Ascending aorta (tissue), 2 donors: ENCODE results near the gene ADAMTS15. TPM values are rescaled to one million over a fixed set of nuclear protein-coding genes. Genes with fewer than 3 reads are reported as not detected.

Source experiments
- DNase-seq, 2 donors: peaks; one replicate each; pipeline ENCODE4 v3.0.0-alpha.2; 2019; ENCODE audit warnings: low spot score in 2 of 2
- H3K27ac ChIP-seq, 2 donors: fragments of 200-600 bp; sonication (generic); one replicate each; pipeline ENCODE4 v1.5.1; 2016 to 2017; ENCODE audit warnings: mild to moderate bottlenecking in 1 of 2
- H3K27me3 ChIP-seq: fragments of 200-600 bp; sonication (generic); one replicate; pipeline ENCODE4 v1.5.1; 2017
- H3K36me3 ChIP-seq, 2 donors: fragments of 200-600 bp; sonication (generic); one replicate each; pipeline ENCODE4 v1.5.1; 2016
- H3K4me1 ChIP-seq, 2 donors: fragments of 200-600 bp; sonication (generic); one replicate each; pipeline ENCODE4 v1.5.1; 2016 to 2017; ENCODE audit warnings: mild to moderate bottlenecking in 1 of 2
- H3K4me3 ChIP-seq, 2 donors: fragments of 200-600 bp; sonication (generic); one replicate each; pipeline ENCODE4 v1.5.1; 2016 to 2017; ENCODE audit warnings: mild to moderate bottlenecking in 1 of 2
- H3K9me3 ChIP-seq, 2 donors: fragments of 200-600 bp; sonication (generic); one replicate each; pipeline ENCODE4 v1.5.1; 2016
- CTCF ChIP-seq, 3 experiments: fragments of 200-600 bp in 2 of 3; fragments of 450-650 bp in 1 of 3; sonication (generic) in 2 of 3; IDR thresholded peaks; one replicate each; pipeline ENCODE4 v1.5.1; 2016 to 2019; ENCODE audit warnings: antibody characterized with exemption in 3 of 3, mild to moderate bottlenecking in 1 of 3, moderate library complexity in 1 of 3
- intact Hi-C: fragments of 100-400 bp; cut with DNase I; formaldehyde crosslinking; loops from one replicate; pipeline ENCODE4 v1.15.1; 2023
- total RNA-seq: library from RNA; depleted of rRNA; stranded (reverse); fragments of >200 nt; gene quantifications from one replicate; pipeline ENCODE4 v1.1.0, GENCODE V29; 2016

ADAMTS15 gene
- total RNA-seq, 1 donor from 2014 or later: 20.4 TPM

GRCh38 chr11:130458410-130458729 lies 9.9 kb downstream of the ADAMTS15 start:
- Histone ChIP-seq H3K4me1 (peaks cover 4 to 7% of the 10 kb centered on the region in 2 donors), H3K36me3 (peaks cover 12 to 17% of the 10 kb centered on the region in 2 donors), H3K27me3 (no peaks in the 10 kb centered on the region), H3K27ac (no peak overlapping the region), H3K4me3 (no peak overlapping the region), H3K9me3 (no peaks in the 10 kb centered on the region)
- intact Hi-C loops: no loop called here
- DNase-seq: no peak
- TF ChIP-seq CTCF (IDR thresholded peaks at IDR 0.05): no peak

GRCh38 chr11:130459521-130459920 lies 11.1 kb downstream of the ADAMTS15 start:
- no peaks in the 10 kb centered on the region for H3K27me3 ChIP-seq
- H3K4me1 ChIP-seq: peaks cover 4 to 5% of the 10 kb centered on the region in 2 donors
- H3K27ac ChIP-seq: no peak overlapping the region
- TF ChIP-seq CTCF (IDR thresholded peaks at IDR 0.05): no peak
- no peak overlapping the region for H3K4me3 ChIP-seq
- H3K36me3 ChIP-seq: peaks cover 12 to 23% of the 10 kb centered on the region in 2 donors
- no peaks in the 10 kb centered on the region for H3K9me3 ChIP-seq
- DNase-seq: no peak
- intact Hi-C loops: no loop called here

- no peak for DNase-seq
- Histone ChIP-seq H3K4me1 (peaks cover 4% of the 10 kb centered on the region in 2 donors), H3K27ac (no peak overlapping the region), H3K9me3 (no peaks in the 10 kb centered on the region), H3K27me3 (no peaks in the 10 kb centered on the region), H3K4me3 (no peak overlapping the region), H3K36me3 (peaks cover 19 to 39% of the 10 kb centered on the region in 2 donors)
- TF ChIP-seq CTCF (IDR thresholded peaks at IDR 0.05): no peak
- intact Hi-C loops: no loop called here
Observed at GRCh38 chr11:130462101-130462885, 13.8 kb downstream of the ADAMTS15 start.

GRCh38 chr11:130462931-130463330 lies 14.5 kb downstream of the ADAMTS15 start:
- no peaks in the 10 kb centered on the region for H3K4me1 ChIP-seq
- TF ChIP-seq CTCF (IDR thresholded peaks at IDR 0.05): no peak
- intact Hi-C loops: no loop called here
- no peak overlapping the region for H3K27ac ChIP-seq
- no peaks in the 10 kb centered on the region for H3K9me3 ChIP-seq
- peaks cover 21 to 39% of the 10 kb centered on the region in 2 donors for H3K36me3 ChIP-seq
- no peak for DNase-seq
- no peak overlapping the region for H3K4me3 ChIP-seq
- H3K27me3 ChIP-seq: no peaks in the 10 kb centered on the region

- Histone ChIP-seq H3K27me3 (no peaks in the 10 kb centered on the region), H3K9me3 (no peaks in the 10 kb centered on the region), H3K36me3 (peaks cover 27 to 39% of the 10 kb centered on the region in 2 donors), H3K4me3 (no peak overlapping the region), H3K27ac (no peak overlapping the region), H3K4me1 (no peaks in the 10 kb centered on the region)
- no peak for DNase-seq
- intact Hi-C loops: no loop called here
- TF ChIP-seq CTCF (IDR thresholded peaks at IDR 0.05): no peak
Observed at GRCh38 chr11:130464291-130464812, 15.9 kb downstream of the ADAMTS15 start.
